ENCODE results near the gene RRAS.
"Not testable (repeated sequence)": the region's sequence is repeated elsewhere in the genome, so short reads cannot be mapped to it uniquely, and the experiment has no call there.

DNA sequence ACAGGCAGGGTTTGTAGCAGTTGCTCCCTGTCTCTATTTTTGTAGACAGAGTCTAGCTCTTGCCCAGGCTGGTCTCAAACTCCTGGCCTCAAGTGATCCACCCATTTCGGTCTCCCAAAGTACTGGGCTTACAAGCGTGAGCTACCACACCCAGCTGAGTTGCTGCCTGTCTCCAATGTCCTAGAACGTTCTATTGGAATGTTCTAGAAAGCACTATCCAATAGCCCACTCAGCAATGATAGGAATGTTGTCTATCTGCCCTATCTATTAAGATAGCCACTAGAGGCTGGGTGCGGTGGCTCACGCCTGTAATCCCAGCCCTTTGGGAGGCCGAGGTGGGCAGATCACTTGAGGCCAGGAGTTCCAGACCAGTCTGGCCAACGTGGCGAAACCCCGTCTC lies 6.7 kb downstream of the RRAS start:
- TF ChIP-seq, protein P1, sequence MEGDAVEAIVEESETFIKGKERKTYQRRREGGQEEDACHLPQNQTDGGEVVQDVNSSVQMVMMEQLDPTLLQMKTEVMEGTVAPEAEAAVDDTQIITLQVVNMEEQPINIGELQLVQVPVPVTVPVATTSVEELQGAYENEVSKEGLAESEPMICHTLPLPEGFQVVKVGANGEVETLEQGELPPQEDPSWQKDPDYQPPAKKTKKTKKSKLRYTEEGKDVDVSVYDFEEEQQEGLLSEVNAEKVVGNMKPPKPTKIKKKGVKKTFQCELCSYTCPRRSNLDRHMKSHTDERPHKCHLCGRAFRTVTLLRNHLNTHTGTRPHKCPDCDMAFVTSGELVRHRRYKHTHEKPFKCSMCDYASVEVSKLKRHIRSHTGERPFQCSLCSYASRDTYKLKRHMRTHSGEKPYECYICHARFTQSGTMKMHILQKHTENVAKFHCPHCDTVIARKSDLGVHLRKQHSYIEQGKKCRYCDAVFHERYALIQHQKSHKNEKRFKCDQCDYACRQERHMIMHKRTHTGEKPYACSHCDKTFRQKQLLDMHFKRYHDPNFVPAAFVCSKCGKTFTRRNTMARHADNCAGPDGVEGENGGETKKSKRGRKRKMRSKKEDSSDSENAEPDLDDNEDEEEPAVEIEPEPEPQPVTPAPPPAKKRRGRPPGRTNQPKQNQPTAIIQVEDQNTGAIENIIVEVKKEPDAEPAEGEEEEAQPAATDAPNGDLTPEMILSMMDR (IDR thresholded peaks at IDR 0.05) = not testable (repeated sequence)
- not testable (repeated sequence) for TF ChIP-seq POLR2A (IDR thresholded peaks at IDR 0.05)

Data from Peyer's patch (tissue), 4 donors.